C4-2B (cell line): ENCODE data around the gene KRTAP5-2.

Experiments
- H3K27ac ChIP-seq: fragments of 450-650 bp; 2 replicates; pipeline ENCODE4 v1.5.1; 2017
- ZFX ChIP-seq: fragments of 450-650 bp; IDR thresholded peaks from 2 replicates; pipeline ENCODE4 v1.6.1; 2017
- TF ChIP-seq, protein P1 (sequence below): fragments of 450-650 bp; conservative IDR thresholded peaks from 2 replicates; pipeline ENCODE4 v1.5.1; 2017; ENCODE audit warnings: mild to moderate bottlenecking

The KRTAP5-2 gene

DNA sequence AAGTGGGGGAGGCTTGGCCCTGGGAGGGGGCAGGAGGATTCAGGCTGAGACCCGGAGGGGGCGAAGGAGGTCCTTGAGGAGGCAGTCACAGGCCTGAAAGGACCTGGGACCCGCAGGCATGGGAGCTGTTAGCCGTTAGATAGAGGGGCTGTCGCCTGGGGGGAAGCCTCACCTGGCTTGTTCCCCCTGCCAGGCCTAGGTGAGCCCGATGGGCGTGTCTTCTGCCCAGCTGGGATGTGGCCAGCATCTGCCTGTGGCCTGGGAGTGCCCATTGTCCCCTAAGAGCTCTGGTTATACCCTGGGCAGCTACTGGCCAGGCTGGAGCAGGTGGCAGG is 24.2 kb downstream of the KRTAP5-2 start:
- peak overlapping the region; percentile 72 for H3K27ac ChIP-seq
- TF ChIP-seq, protein P1, sequence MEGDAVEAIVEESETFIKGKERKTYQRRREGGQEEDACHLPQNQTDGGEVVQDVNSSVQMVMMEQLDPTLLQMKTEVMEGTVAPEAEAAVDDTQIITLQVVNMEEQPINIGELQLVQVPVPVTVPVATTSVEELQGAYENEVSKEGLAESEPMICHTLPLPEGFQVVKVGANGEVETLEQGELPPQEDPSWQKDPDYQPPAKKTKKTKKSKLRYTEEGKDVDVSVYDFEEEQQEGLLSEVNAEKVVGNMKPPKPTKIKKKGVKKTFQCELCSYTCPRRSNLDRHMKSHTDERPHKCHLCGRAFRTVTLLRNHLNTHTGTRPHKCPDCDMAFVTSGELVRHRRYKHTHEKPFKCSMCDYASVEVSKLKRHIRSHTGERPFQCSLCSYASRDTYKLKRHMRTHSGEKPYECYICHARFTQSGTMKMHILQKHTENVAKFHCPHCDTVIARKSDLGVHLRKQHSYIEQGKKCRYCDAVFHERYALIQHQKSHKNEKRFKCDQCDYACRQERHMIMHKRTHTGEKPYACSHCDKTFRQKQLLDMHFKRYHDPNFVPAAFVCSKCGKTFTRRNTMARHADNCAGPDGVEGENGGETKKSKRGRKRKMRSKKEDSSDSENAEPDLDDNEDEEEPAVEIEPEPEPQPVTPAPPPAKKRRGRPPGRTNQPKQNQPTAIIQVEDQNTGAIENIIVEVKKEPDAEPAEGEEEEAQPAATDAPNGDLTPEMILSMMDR: no peak
- TF ChIP-seq ZFX: no peak

DNA sequence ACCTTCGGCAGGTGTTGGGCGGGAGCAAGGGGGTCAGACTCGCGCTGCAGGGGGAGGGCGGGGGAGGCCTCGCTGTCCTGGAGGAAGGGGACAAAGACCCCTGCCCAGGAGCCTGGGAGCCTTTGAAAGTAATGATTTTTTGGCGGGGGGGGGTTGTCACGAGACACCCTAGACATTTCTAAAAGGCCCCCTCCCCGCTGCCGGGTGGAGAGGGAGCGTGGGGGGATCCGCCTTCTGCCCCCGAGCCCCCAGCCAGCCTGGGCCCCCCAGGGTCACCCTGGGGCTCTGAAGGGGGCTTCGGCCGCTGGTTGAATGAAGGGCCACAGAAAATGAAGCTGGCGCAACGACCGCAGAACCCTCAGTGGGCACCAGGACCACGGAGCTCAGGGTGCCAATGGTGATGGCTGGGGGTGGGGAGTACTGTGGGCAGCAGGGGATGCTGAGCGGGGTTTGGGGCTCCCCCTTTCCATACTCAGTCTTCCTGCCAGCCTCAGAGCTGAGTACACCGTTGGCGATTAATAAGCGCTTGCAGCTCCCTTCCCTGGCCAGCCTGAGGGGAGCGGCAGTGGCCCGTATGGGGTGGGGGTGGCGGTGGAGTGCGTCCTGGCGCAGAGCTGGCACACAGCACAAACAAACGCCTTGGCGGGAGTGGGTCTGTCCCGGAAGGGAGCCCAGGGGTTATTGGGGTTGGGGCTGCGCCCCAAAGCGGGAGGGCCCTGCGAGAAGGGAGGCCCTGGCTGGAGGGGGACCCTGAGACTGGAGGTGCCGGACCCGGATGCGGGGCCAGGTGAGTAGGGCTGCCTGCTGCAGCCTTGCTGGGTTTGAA is 24.8 kb downstream of the KRTAP5-2 start:
- TF ChIP-seq, protein P1: no peak
- TF ChIP-seq ZFX: no peak
- peak overlapping the region; percentile 72 for H3K27ac ChIP-seq

DNA sequence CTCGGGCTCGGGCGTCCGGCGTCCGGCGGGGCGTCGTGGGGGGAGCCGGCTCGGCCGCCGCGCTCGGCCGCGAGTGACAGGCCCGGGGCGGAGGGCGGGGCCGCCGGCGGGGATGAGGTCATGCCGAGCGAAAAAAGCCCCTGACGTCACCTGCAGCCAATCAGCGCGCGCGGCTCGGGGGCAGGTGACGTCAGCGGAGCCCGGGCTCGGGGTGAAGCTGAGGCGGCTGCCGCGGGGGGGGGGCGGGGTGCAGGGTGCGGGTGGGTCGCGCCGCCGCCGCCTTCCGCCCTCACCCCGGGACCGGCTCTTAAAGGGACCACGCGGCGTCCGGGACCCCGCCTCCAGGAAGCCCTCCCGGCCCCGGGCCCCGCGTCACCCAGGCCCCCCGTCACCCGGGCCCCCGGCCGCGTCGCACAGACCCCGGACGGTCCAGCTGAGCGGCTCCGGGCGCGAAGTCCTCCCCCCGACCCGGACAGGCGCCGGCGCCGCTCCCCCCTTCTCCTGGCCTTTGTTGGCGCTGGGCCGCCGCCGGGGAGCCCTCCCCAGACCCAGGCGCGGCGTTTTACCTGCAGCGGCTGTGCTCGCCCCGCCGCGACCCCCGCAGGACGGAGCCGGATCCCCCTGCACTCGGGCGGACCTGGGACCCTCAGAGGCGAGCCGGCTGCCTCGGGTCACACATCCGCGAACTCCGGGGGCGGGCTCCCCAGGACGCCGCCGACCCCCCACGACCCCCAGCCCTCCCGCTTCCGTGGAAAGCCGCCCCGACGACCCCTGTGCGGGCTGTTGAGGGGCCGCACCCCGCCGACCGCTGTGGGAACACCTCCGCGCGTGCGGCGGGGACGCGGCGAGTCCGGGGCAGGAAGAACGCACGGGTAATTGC is 25.7 kb downstream of the KRTAP5-2 start, which contains the start of gene DUSP8:
Gene DUSP8 (minus strand): TSS at position 75 of the 880 bp plus-strand sequence. CDS start 6,445 bp downstream, outside the sequence.
- peak within 1 kb of the TSS; percentile 72 for H3K27ac ChIP-seq

DNA sequence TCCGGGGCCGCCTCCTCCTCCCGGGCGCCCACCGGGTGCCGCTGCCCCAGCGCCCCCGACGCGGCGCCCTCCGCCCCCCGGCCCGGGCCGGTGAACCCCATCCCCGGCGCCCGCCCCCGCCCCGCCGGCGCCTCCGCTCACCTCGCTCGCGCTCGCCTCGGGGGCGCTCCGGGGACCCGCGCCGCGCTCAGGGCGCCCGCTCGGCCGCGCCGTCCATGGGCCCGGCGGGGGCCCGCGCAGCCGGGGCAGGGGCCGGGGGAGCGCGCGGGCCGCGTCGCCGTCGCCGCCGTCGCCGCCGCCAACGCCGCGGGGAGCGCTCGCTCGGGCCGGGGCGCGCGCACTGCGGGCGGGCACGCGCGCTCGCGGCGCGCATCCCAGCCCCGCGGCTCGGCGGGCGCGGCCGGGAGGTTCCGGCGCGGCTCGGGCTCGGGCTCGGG is 26.3 kb downstream of the KRTAP5-2 start:
- H3K27ac ChIP-seq: peak overlapping the region; percentile 61
- TF ChIP-seq ZFX: no peak
- TF ChIP-seq, protein P1: no peak

More for the DNA sequence above, 25.7 kb downstream of the KRTAP5-2 start, which contains the start of gene DUSP8:
- TF ChIP-seq ZFX: no peak
- TF ChIP-seq, protein P1: no peak

DNA sequence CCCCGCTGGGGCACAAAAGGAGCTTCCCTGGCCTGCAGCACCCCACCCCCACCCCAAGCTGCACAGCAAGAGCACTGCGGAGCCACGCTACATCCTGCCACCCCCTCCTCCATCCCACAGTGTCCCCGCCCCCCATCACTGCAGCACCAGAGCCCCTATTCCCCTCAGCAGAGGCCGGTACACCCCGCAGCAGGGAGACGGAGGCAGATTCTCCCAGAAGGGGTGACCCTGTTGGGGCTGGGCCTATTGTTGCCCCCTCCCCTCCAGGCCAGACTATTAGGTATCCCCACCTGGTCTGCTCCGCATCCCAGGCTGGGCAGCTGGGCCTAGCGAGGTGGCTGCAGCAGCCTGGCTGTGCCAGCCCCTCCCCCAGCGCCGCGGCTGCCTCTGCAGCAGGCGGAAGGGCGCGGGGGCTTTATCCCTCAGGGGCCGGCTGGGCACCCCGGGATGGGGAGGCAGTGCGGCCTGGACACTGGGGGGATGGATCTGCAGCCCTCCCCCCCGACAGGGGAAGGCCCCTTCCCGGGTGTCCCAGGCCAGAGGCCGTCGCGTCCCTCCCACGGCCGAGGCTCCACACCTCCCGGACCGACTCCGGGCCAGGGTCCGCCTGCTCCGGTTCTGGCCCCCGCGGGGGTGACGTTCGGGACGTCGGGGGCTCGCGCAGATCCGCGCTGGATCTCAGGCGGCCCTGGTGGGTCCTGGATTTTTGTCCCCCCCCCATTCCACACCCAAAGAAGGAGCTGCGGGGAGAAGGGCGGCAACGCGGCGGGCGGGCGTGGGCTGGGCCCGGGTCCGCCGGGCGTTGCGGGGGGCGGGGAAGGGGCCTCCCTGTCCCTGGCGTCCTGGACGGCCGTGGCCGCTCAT is 27.0 kb downstream of the KRTAP5-2 start:
- H3K27ac ChIP-seq: peak overlapping the region; percentile 61

DNA sequence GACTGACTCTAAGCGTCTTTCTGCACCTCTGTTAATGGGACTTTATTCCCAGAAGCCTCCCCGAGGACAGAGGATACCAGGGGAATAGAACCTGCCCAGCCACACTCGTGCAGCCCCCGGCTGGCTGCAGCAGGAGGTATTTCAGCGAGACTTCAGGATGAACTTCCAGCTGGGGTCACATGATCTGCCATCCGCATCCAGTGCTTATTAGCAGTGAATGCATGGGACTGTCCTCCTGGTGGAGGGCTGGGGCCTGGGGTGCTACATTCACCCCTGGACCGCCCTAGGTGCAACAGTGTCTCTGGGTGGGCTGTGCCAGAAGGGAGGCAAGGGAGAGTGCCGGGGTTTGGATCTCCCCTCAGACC is 27.6 kb downstream of the KRTAP5-2 start:
- no peak for TF ChIP-seq ZFX
- TF ChIP-seq, protein P1: no peak
- no peak overlapping the region for H3K27ac ChIP-seq

More for the DNA sequence above, 27.0 kb downstream of the KRTAP5-2 start:
- TF ChIP-seq, protein P1: no peak
- peak; percentile 24; the same call in 1 of the 2 replicates for TF ChIP-seq ZFX
